ENCODE measurements around the gene SPDEF.

The SPDEF gene

DNA sequence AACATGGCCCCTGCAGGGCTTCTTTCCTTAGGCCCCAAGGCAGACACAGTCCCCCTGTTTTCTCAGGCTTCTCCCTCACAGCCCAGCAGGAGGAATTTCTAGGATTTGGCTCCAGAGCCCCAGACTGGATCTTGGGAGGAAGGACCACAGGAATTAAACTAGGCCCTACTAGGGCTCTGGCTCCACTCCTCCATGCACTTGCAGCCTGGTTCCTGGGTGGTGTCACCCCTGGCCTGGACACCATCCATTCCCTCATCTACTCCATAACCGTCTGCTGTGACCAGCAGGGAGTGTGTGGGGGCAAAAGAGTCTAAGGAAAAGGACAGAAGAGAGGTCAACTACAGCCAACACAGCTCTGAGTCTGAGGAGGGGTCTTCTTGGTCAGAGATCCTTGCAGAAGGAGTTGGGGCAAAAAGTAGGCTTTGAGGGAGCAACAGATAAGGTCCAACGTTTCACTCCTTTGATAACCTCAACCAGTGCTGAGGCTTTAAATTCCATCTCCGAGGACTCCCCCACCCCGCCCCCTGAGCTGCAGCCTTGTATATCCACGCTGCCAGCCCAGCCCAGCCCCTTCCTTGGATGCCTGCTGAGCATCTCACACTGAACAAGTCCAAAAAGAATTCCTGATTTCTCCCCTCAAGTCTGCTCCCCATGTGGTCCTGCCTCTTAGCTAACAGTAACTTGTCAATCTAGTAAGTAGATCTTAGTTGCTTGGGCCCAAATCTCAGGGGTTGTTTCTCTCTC lies 27.9 kb upstream of the SPDEF start:
- Histone ChIP-seq H3K79me2 (ENCODE audit: control insufficient read depth, insufficient read depth, low read length, poor library complexity) (no peaks in the 10 kb centered on the region), H3K9me3 (ENCODE audit: insufficient read depth, low read depth, low read length) (no peaks in the 10 kb centered on the region), H4K12ac (ENCODE audit: low read depth, low read length) (no peak overlapping the region), H3K4me3 (ENCODE audit: low read depth, low read length) (no peak overlapping the region), H2BK120ac (ENCODE audit: insufficient read depth, low read length, poor library complexity) (no peak overlapping the region), H3K9ac (ENCODE audit: low read length) (no peak overlapping the region), H2AFZ (ENCODE audit: insufficient read depth, low read length, poor library complexity) (no peak overlapping the region), H2BK5ac (ENCODE audit: low read depth, low read length, poor library complexity) (no peak overlapping the region), H3K36me3 (ENCODE audit: control insufficient read depth in 1 of 2, insufficient read depth in 2 of 2, low read length in 2 of 2) (peaks cover 11 to 15% of the 10 kb centered on the region in 2 experiments), H3K18ac (ENCODE audit: low read length) (no peak overlapping the region), H3K14ac (ENCODE audit: low read length) (no peak overlapping the region), H3K79me1 (ENCODE audit: low read length) (no peaks in the 10 kb centered on the region), H3K4ac (ENCODE audit: low read depth, low read length) (no peak overlapping the region), H3K27me3 (ENCODE audit: insufficient read depth, low read length) (no peaks in the 10 kb centered on the region), H4K91ac (ENCODE audit: low read depth, low read length) (no peak overlapping the region), H3K4me2 (ENCODE audit: low read length) (no peak overlapping the region), H3K4me1 (ENCODE audit: control insufficient read depth in 1 of 2, insufficient read depth in 2 of 2, low read length in 2 of 2) (no peaks in the 10 kb centered on the region), H4K8ac (ENCODE audit: low read depth, low read length) (no peak overlapping the region), H3K23ac (ENCODE audit: low read length) (no peak overlapping the region), H3K27ac (ENCODE audit: low read depth, low read length) (no peak overlapping the region), H2AK5ac (ENCODE audit: low read length) (no peak overlapping the region), H2BK12ac (ENCODE audit: low read length) (no peak overlapping the region)
- no peak for DNase-seq
- WGBS (ENCODE audit: extremely low coverage, insufficient coverage, insufficient read length) = no CpG with 5 or more reads among the region's 5 CpGs

DNA sequence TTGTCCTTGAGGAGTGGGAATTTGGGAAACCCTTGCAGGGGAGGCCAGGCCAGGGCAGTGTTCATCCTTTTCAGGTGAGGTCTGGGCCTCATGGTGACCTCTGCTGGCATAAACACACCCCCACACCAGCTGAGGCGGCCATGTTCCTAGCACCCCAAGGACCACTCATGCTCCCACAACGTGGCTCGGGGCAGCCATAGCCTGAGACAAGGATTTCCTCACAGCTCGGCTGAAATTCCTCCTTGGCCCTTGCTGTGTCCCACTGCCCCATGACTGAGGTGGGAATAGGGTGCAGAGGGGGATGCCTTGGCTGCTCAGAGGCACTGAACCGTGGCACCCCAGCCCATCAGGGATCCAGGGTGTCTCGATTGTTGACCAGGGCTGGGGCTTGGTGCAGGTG lies 27.3 kb upstream of the SPDEF start:
- H2BK120ac ChIP-seq (ENCODE audit: insufficient read depth, low read length, poor library complexity) = no peak overlapping the region

DNA sequence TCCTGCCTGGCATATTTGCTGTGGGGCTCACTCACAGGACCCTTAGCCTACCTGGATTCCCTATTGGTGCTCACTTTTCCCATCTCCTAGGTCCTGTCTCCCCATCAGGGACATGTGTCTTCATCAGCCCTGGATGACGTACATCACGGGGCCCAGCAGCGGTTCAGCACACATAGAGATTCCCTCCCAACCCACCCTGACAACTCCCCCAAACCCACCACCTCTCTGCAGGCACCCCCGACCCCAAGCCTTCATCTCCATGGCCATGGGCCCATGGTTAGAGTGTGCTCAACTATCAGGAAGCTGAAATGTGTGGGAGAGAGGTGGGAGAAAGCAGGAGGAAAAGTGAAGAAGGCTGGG lies 25.4 kb upstream of the SPDEF start:
- H4K91ac ChIP-seq (ENCODE audit: low read depth, low read length) = no peak overlapping the region
- H2BK120ac ChIP-seq (ENCODE audit: insufficient read depth, low read length, poor library complexity) = no peak overlapping the region
- no peak overlapping the region for H3K9ac ChIP-seq (ENCODE audit: low read length)
- no peaks in the 10 kb centered on the region for H3K4me1 ChIP-seq (ENCODE audit: control insufficient read depth in 1 of 2, insufficient read depth in 2 of 2, low read length in 2 of 2)
- no peak overlapping the region for H3K23ac ChIP-seq (ENCODE audit: low read length)
- no peaks in the 10 kb centered on the region for H3K9me3 ChIP-seq (ENCODE audit: insufficient read depth, low read depth, low read length)
- no peak overlapping the region for H3K4ac ChIP-seq (ENCODE audit: low read depth, low read length)
- no CpG with 5 or more reads among the region's 4 CpGs for WGBS (ENCODE audit: extremely low coverage, insufficient coverage, insufficient read length)
- H2AFZ ChIP-seq (ENCODE audit: insufficient read depth, low read length, poor library complexity) = no peak overlapping the region
- no peak overlapping the region for H4K12ac ChIP-seq (ENCODE audit: low read depth, low read length)
- H2BK12ac ChIP-seq (ENCODE audit: low read length) = no peak overlapping the region
- H3K18ac ChIP-seq (ENCODE audit: low read length) = no peak overlapping the region
- peaks cover 0 to 8% of the 10 kb centered on the region in 2 experiments for H3K36me3 ChIP-seq (ENCODE audit: control insufficient read depth in 1 of 2, insufficient read depth in 2 of 2, low read length in 2 of 2)
- H3K27me3 ChIP-seq (ENCODE audit: insufficient read depth, low read length) = no peaks in the 10 kb centered on the region
- H3K79me1 ChIP-seq (ENCODE audit: low read length) = no peaks in the 10 kb centered on the region
- no peak overlapping the region for H2BK5ac ChIP-seq (ENCODE audit: low read depth, low read length, poor library complexity)
- no peak overlapping the region for H3K4me3 ChIP-seq (ENCODE audit: low read depth, low read length)
- no peak overlapping the region for H4K8ac ChIP-seq (ENCODE audit: low read depth, low read length)
- H3K14ac ChIP-seq (ENCODE audit: low read length) = no peak overlapping the region
- H3K79me2 ChIP-seq (ENCODE audit: control insufficient read depth, insufficient read depth, low read length, poor library complexity) = no peaks in the 10 kb centered on the region
- DNase-seq = no peak
- no peak overlapping the region for H2AK5ac ChIP-seq (ENCODE audit: low read length)
- no peak overlapping the region for H3K4me2 ChIP-seq (ENCODE audit: low read length)
- no peak overlapping the region for H3K27ac ChIP-seq (ENCODE audit: low read depth, low read length)

More for the DNA sequence above, 27.3 kb upstream of the SPDEF start:
- no peak overlapping the region for H3K4me3 ChIP-seq (ENCODE audit: low read depth, low read length)
- no peaks in the 10 kb centered on the region for H3K79me2 ChIP-seq (ENCODE audit: control insufficient read depth, insufficient read depth, low read length, poor library complexity)
- H3K27ac ChIP-seq (ENCODE audit: low read depth, low read length) = no peak overlapping the region
- H3K9me3 ChIP-seq (ENCODE audit: insufficient read depth, low read depth, low read length) = no peaks in the 10 kb centered on the region
- H3K27me3 ChIP-seq (ENCODE audit: insufficient read depth, low read length) = no peaks in the 10 kb centered on the region
- no peaks in the 10 kb centered on the region for H3K4me1 ChIP-seq (ENCODE audit: control insufficient read depth in 1 of 2, insufficient read depth in 2 of 2, low read length in 2 of 2)
- no peak overlapping the region for H3K14ac ChIP-seq (ENCODE audit: low read length)
- no peak overlapping the region for H3K4me2 ChIP-seq (ENCODE audit: low read length)
- H2AK5ac ChIP-seq (ENCODE audit: low read length) = no peak overlapping the region
- no peak overlapping the region for H4K12ac ChIP-seq (ENCODE audit: low read depth, low read length)
- no CpG with 5 or more reads among the region's 6 CpGs for WGBS (ENCODE audit: extremely low coverage, insufficient coverage, insufficient read length)
- no peak overlapping the region for H2BK5ac ChIP-seq (ENCODE audit: low read depth, low read length, poor library complexity)
- no peaks in the 10 kb centered on the region for H3K79me1 ChIP-seq (ENCODE audit: low read length)
- DNase-seq = no peak
- no peak overlapping the region for H3K18ac ChIP-seq (ENCODE audit: low read length)
- peaks cover 10 to 14% of the 10 kb centered on the region in 2 experiments for H3K36me3 ChIP-seq (ENCODE audit: control insufficient read depth in 1 of 2, insufficient read depth in 2 of 2, low read length in 2 of 2)
- no peak overlapping the region for H2AFZ ChIP-seq (ENCODE audit: insufficient read depth, low read length, poor library complexity)
- H3K9ac ChIP-seq (ENCODE audit: low read length) = no peak overlapping the region
- H3K4ac ChIP-seq (ENCODE audit: low read depth, low read length) = no peak overlapping the region
- H4K8ac ChIP-seq (ENCODE audit: low read depth, low read length) = no peak overlapping the region
- H2BK12ac ChIP-seq (ENCODE audit: low read length) = no peak overlapping the region
- H4K91ac ChIP-seq (ENCODE audit: low read depth, low read length) = no peak overlapping the region
- no peak overlapping the region for H3K23ac ChIP-seq (ENCODE audit: low read length)

DNA sequence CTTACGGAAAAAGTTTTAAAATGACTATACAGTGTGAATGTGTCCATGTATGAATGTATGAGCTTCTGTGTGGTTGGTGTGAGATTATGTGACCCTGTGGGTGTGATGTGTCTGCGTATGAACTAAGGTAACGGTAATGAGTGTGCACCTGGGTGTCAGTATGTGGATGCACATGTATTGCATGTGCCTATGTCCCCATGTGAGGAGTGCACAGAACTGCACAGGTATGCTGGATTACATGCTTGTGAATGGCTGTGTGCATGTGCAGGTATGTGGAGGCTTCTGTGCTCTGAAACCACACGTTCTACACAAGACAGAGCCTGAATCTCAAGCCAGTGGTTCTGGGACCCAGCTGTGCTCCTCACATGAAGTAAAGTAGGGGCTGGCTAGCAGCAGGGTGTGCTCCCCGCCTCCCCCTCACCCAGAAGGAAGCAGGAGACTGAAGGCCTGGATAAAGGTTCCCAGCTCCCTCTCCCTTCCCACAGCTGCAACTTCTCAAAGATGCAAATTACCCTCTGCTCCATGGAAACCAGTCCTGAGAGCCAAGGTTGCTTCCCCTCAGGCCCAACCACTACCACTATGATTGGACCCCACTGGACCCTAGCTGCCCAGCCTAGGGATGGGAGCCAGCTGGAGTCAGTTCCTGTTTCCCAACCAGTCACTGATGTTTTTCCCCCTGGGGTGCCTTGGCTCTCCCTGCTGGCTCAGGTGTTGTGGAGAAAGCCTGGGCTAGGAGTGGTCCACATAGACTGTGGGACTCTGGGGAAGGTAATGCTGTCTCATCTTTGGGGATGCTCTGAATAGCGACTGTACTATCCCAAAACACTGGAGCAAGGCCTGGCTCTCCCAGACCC lies 24.8 kb upstream of the SPDEF start:
- Histone ChIP-seq H3K23ac (ENCODE audit: low read length) (no peak overlapping the region), H3K4ac (ENCODE audit: low read depth, low read length) (no peak overlapping the region), H3K4me3 (ENCODE audit: low read depth, low read length) (no peak overlapping the region), H3K4me1 (ENCODE audit: control insufficient read depth in 1 of 2, insufficient read depth in 2 of 2, low read length in 2 of 2) (no peaks in the 10 kb centered on the region), H4K91ac (ENCODE audit: low read depth, low read length) (no peak overlapping the region), H4K8ac (ENCODE audit: low read depth, low read length) (no peak overlapping the region), H4K12ac (ENCODE audit: low read depth, low read length) (no peak overlapping the region), H3K9ac (ENCODE audit: low read length) (no peak overlapping the region), H2BK12ac (ENCODE audit: low read length) (no peak overlapping the region), H3K36me3 (ENCODE audit: control insufficient read depth in 1 of 2, insufficient read depth in 2 of 2, low read length in 2 of 2) (peaks cover 0 to 8% of the 10 kb centered on the region in 2 experiments), H3K14ac (ENCODE audit: low read length) (no peak overlapping the region), H3K27ac (ENCODE audit: low read depth, low read length) (no peak overlapping the region), H3K79me2 (ENCODE audit: control insufficient read depth, insufficient read depth, low read length, poor library complexity) (no peaks in the 10 kb centered on the region), H3K9me3 (ENCODE audit: insufficient read depth, low read depth, low read length) (no peaks in the 10 kb centered on the region), H3K18ac (ENCODE audit: low read length) (no peak overlapping the region), H2BK120ac (ENCODE audit: insufficient read depth, low read length, poor library complexity) (no peak overlapping the region), H3K27me3 (ENCODE audit: insufficient read depth, low read length) (no peaks in the 10 kb centered on the region), H2AK5ac (ENCODE audit: low read length) (no peak overlapping the region), H3K4me2 (ENCODE audit: low read length) (no peak overlapping the region), H3K79me1 (ENCODE audit: low read length) (no peaks in the 10 kb centered on the region), H2AFZ (ENCODE audit: insufficient read depth, low read length, poor library complexity) (no peak overlapping the region), H2BK5ac (ENCODE audit: low read depth, low read length, poor library complexity) (no peak overlapping the region)
- no peak for DNase-seq
- no CpG with 5 or more reads among the region's 6 CpGs for WGBS (ENCODE audit: extremely low coverage, insufficient coverage, insufficient read length)

All from trophoblast cell (in vitro differentiated cells and primary cell).